HG02884 (cell line): ENCODE measurements around the gene IWS1.
A peak's percentile ranks its signal among the peaks of the same experiment; 100 is the strongest.
"Not testable (repeated sequence)": the region's sequence is repeated elsewhere in the genome, so short reads cannot be mapped to it uniquely, and the experiment has no call there.

ENCODE experiments used
- ATAC-seq: cut with Tn5 transposase; IDR thresholded peaks from one replicate; pipeline ENCODE4 v1.9.1; 2021; ENCODE audit warnings: mild to moderate bottlenecking, moderate library complexity; ENCODE audit not compliant: unreplicated experiment

IWS1 gene

DNA sequence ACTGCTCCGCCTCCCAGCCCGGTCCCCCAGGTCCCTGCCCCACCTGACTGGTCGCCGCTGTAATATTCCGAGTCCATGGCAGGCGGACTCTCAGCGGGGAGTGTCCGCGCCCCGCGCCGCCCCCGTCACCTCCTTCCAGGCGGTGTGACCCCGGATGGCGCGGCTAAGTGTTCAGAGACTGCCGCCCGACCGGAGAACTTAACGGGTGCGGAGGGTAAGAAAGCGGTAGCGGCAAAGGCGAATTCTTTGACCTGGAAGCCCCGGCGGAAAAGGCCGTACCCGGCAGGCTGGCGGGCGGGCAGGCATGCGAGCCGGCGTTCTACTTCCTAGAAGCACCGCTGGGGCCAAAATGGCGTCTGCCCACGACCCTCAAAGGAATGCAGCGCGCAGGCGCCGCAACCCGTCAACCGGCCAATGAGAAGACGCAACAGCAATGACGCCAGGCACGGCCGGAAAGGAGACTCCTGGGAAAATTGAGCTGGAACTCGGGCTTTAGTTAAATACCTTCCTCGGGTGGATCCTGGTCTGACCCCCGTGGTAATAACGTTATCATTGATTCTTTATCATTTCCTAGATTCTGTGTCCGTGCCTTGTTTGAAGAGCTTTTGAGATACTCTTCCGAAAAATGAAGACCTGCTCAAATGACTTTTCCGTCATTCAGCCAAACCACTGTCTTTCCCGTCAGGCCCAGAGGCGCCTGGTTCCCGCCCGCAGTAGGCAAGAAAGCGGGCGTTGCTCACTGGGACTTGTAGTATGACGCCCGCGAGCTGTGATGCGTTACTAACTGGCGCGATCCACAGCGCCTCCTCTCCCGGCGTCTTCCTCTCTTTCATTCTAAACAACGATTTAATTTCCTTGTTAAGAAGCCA is at the start of gene IWS1:
Gene IWS1 (minus strand): TSS at position 358 of the 869 bp plus-strand sequence. CDS start 281 bp downstream, at position 77.
- ATAC-seq: peak; percentile 85

DNA sequence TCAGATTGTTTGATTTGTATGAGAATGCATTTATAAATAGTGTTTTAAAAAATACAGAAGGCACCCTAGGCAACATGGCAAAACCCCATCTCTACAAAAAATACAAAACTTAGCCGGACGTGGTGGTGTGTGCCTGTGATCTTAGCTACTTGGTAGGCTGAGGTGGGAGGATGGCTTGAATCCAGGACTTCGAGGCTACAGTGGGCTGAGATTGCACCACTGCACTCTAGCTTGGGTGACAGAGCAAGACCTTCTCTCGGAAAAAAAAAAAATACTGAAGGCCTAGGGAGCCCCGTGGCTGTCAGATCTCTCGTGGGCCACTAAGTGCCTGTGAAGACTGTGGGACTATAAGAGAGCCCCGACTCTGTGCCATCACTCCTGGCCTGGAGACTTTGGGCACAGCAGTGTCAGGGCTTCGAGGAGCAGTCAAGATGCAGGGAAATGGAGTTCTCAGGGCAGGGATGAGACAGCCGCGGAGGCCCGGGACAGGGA is 49.7 kb upstream of the IWS1 start:
- ATAC-seq: no peak

DNA sequence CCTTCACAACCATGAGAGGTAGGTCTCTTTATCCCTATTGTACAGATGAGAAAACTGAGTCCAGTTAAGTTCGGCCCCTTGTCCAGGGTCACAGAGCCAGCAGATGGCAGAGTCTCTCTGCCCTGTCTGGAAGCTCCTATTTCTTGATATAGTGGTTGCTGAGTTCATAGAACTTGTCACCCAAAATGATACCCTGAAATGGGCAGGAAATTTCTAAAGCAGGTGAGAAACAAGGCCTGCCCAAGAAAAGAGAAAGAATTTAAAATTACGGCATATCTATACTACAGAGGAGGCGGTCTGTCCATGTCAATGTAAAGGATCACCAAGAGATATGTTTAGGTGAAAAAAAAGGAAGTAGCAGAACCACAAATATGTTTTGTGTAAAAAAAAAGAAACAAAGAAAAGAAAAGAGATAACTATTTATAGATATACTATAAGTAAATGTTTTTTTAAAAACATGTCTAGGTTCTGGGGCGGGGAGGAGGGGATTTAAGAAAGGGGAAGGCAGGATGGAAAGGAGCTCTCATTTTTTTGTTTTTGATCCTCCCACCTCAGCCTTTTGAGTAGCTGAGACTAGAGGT is 49.0 kb upstream of the IWS1 start:
- no peak for ATAC-seq

DNA sequence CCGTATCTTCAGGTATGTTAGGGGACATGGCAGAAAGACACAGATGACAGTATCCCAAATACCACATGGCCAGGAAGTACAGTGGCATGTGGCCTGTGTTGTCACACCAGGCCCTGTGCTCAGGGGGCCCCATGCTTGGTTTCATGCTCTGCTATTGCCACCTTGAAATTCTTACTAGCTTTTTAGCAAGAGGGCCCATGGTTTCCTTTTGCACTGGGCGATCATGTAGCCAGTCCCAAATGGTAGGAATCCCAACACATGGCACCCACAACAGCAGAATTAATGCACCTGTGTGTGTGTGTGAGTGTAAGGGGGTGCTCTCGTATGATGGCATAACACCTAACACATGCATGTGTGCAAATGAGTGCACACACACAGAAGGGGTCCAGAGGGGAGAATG is 48.4 kb upstream of the IWS1 start:
- ATAC-seq: no peak

DNA sequence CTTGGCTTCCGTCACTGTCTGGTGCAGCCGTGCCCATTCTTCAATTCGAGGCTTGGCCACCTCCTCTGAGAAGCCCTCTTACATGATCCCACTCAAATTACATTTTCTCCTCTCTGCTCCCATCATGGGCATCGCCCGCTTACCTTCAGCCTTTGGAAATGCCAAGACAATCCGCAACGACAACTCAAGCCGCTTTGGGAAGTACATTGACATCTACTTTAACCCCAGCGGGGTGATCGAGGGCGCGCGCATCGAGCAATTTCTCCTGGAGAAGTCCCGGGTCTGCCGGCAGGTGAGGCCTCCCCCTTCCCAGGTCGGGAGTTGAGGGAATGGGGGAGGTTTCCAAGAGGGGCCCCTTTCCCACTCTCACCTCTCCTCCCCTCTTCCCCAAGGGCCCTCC is 47.5 kb upstream of the IWS1 start:
- no peak for ATAC-seq

DNA sequence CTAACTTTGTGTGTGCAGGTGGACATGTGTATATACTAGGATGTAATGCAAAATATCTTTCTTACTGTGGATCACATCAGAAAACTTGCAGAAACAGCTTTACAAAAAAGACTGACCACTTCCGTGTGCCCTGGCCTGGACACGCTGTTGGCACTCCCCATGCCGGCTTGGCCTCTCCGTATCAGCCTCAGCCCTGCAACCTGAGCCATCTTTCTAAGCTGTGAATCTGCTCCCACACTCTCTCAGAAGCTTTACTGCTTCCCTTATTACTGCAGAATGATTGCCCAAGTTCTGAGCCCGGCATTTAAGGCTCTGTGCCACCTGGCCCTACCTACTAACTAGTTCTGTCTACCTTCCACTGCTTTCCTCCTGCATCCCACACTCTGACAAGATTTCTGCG is 47.0 kb upstream of the IWS1 start:
- no peak for ATAC-seq

DNA sequence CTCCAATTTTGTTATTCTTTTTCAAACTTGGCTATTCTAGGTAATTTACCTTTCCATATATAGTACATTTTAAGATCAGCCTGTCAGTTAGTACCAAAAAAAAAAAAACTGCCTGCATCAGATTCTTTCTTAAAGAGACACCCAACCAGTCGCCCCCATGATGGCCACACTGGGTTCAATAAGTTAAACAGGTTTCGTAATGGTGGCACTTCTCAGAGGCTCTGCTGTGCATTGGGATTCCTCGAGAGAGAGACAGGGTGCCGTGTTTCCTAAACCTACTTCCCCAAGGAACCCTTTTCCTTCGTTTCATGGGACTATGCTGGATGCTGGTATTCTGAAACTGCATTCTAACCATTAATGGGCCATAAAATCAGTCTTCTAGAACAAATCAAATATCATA is 46.6 kb upstream of the IWS1 start:
- no peak for ATAC-seq

DNA sequence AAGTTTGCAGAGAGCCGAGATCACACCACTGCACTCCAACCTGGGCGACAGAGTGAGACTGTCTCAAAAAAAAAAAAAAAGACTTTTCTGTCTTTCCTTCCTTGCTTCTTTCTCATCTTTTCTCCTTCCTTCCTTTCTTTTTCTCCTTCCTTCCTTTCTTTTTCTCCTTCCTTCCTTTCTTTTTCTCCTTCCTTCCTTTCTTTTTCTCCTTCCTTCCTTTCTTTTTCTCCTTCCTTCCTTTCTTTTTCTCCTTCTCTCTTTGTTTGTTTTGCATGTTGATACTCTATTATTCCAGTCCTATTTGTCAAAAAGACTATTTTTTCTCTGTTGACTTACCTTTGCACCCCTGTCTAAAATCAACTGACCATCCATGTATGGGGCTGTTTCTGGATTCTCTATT is 46.1 kb upstream of the IWS1 start:
- ATAC-seq: not testable (repeated sequence)

DNA sequence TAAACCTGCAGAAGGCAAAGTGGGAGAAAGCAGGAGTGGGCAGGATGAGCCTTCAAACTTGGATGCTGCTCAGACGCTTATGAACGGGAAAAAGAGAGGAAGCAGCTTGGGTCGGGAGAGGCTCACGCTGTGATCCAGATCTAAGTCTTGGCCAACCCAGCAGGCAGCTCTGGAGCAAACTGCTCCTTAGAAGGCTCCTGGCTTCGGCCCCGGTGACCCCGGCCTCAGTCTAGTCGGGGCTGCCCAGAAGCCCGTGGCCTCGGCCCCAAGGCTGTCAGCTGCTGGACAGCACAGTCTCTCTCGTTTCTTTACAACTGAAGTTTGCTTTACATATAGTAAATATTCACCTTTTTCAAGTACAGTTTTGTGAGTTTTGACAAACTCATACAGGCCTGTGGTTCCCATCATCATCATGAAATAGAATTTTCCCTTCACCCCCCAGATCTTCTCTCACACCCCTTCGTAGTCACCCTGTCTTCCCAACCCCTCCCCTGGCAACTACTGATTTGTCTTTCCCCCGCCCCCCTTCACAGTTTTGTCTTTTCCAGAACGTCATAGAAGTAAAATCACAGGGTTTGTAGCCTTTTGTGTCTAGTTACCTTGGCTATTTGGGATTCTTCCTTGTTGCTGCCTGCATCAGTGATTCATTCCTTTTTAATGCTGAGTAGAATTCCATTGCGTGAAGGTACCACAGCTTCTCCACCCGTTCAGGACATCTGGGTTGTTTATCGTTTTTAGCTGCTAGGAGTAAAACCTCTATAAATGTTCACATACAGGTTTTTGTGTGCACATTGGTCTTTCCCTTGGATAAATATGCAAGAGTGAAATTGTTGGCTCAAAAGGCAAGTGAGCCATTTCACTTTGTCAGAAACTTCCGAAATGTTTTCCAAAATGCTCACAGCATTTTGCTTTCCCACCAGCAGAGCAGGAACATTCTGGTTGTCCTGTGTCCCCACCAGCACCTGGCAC is 44.3 kb upstream of the IWS1 start:
- ATAC-seq: no peak

DNA sequence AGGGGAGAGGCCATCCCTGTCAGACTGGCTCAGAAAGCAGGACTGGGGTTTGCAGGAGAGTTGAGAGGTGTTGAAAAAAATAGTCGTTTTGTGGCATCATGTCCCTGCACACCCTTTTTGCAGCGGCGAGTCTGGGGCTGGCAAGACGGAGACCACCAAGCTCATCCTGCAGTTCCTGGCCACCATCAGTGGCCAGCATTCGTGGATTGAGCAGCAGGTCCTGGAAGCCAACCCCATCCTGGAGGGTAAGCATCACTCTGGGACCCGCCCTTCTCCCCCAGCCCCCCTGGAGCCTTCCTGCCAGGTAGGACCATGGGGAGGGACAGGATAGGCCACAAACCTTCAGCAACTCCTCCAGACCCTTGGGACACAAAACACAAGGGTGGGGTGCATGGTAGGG is 43.4 kb upstream of the IWS1 start:
- ATAC-seq: no peak

DNA sequence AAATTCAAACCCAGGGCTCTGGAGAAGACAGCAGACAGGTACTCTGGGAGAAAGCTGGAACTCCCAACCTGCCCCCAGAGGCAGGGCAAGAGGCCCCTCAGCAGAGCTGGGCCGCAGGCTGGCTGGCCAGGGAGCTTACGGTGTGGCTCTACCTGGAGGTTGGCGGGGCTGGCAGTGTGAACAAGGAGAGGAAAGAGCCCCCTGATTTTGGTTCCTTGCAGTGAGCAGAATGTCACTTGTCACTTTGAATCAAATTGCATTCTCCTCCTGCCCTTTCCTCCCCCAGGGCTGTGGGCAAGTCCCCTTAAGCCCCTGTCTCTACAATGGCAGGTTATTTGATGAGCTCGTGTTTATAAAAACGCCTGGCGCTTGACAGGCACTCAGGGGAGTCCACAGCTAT is 41.8 kb upstream of the IWS1 start:
- ATAC-seq: no peak

DNA sequence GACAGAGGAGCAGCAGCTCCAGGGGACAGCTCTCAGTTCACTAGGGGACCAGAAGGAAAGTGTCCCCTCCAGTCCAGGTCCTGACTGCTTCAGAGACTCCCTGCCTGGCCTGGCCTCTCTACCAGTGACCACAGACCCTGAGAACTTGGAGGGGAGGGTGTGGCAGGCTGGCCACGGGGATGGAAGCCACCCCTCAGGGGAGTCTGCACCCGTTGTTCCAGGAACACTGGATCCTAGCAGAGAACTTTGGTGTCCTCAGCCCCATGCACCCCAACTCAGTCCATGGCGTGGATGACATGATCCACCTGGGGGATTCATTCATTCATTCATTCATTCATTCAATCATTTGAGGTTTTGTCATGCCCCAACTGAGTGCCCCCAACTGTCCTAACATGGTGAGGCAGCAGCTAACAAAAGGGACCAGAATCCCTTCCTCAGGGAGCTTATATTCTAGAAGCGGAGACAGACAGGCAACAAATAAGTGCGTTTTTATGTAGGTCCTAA is 41.1 kb upstream of the IWS1 start:
- ATAC-seq: no peak

DNA sequence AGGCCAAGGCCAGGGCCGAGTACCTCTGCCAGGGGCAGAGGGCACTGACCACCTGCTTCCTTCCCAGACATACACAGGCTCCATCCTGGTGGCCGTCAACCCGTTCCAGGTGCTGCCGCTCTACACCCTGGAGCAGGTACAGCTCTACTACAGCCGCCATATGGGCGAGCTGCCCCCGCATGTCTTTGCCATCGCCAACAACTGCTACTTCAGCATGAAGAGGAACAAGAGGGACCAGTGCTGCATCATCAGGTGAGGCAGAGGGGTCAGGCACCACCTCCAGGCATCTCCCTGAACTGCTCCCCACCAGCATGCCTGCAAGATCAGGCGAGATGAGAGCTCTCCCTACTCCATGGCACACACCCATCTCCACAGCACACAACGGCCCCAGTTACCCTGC is 40.3 kb upstream of the IWS1 start:
- no peak for ATAC-seq

DNA sequence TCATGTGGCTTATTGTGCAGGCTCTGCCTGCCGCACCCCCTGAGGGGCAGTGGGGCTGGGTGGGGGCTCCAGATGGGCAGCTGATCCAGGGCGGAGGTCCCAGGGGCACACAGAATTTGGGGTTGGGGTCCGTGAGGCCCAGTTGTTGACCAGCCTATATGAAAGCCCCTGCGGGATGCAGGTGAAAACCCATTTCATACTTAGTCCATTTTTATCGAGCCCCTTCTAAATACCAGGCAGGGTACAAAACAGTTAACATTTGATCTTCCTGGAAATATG is 39.8 kb upstream of the IWS1 start:
- ATAC-seq: no peak

DNA sequence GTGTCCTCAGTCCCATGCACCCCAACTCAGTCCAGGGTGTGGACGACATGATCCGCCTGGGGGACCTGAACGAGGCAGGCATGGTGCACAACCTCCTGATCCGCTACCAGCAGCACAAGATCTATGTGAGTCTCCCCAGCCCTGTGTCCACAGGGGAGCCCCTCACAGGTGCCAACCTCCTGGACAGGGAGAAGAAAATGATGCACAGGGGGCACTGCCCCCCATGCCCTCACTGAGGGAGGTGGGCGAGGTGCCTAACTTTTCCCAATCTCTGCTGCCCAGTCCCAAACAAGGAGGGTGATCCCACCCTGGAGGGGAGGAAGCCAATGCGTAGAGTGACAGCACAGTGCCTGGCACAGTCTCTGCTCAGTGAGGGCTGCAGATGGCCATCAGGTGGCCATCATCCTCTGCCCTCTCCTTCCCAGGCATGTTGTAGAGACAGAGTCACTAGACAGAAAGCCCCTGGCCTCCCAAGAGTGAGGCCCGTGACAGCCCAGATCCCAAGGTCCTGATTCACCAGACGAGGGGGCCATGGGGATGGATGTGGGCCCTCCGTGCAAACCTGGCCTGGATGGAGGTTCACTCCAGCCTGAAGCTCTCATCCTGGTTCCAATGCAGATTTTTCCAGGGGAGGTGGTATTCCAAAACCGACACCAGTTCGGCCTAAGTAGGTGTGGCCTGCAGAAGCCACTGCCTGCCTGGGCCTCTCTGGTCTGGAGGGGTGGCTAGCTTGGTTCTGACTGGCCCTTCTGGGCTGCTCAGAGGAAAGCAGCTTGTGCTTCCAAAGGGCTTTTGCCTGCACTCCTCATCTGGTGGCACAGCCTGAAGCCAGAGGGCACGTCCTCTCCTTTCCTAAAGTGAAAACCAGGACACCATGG is 39.2 kb upstream of the IWS1 start:
- ATAC-seq: no peak

DNA sequence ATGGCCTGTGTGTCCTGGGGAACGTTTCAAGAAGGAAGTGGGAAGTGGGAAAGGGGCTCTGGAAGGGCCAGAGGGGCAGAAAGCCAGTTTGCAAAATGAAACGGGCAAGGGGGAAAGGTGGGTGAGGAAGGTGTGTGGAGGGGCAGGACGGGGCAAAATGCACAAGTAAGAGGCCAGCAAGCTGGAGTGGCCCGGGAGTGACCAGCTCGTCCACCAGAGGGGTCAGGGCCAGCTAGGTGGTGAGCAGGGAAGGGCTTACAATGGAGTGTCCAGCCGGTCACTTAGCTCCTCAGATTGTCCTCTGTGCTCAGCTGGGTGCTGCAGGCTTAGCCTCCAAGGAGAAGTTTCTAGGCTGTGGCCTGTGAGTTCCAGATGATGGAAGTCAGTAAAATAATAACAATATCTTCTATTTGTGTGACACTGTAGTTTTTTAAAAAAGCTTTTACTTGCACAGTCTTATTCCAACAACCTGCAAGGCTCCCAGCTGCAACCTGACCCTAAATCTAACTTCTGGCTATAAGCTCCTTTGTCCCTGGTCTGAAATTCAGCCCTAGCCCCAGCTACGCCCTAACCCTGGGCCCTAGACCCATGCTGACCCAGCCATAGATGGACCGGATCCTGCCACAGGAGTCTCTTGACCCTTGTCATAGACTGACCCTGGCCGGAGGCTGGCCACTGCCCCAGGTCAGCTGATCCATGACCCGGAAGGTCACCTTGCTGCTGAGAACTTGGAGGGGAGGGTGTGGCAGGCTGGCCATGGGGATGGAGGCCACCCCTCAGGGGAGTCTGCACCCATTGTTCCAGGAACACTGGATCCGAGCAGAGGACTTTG is 38.4 kb upstream of the IWS1 start:
- no peak for ATAC-seq

DNA sequence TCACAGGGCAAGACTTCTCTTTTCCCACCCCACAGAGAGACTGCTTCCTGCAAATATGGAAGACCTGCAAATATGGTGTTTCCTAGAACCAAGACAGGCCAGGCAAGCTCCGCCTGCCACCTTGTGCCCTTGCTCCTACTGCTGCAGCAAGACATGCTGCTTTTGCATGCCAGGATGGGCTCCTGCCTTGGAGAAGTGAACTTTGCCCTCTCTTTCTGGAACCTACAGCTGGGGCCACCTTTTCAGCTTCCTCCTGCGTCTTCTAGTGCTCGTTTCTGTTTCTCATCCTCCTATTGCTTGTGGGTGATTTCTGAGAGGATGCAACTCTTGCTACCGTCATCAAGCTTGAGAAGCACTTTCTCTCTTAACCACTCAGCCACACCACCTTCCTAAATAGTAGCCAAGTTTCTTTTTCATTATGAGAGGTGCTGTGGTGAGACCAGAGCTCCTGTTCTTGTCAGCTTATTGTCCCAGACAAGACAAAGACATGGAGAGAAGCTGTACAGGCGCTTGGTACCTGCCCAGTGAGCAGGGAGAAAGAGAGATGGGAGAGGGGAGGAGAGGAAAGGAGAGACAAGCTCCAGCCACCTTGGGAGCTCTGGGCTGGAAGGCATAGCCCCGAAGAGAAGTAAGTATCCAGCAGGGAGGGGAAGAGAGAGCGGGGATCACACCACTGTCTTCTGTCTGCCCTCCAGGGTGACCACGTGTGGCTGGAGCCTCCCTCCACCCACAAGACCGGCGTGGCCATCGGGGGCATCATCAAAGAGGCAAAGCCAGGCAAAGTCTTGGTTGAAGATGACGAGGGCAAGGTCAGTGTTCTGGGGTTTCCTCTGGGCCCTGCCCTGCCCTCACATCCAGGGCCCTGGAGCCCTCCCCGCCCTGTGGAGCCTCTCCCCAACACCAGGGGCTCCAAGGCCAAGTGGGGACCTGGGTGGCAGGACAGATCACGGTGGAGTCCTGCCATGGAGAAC is 37.5 kb upstream of the IWS1 start:
- peak; percentile 97 for ATAC-seq

DNA sequence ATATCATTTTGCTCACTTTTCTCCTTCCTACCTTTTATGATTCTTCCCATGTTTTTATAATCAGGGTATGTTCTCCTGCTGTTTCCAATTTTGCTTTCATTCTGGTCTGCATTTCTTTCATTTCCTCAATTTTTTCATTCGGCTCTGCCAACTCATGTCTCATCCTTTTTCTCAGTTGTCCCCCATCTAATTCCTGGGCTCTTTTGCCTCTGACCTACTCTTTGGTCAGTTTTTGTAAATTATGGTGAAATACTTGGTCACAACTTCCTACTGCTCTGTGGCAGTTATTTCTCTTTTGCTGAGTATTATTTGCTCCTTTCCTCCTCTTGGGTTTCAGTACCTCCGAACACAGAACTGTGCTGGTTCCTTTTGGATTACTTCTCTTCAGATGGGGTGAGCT is 36.6 kb upstream of the IWS1 start:
- no peak for ATAC-seq
